ENCODE results near the gene PPP1R9A.

Gene PPP1R9A

GRCh38 chr7:94882891-94883290, 24.5 kb upstream of the PPP1R9A start:
- no peak for TF ChIP-seq CTCF (IDR thresholded peaks at IDR 0.05)
- TF ChIP-seq ZFX (IDR thresholded peaks at IDR 0.05; ENCODE audit: borderline replicate concordance): no peak
- no peak overlapping the region for H3K27ac ChIP-seq

- no peak overlapping the region for H3K27ac ChIP-seq
- TF ChIP-seq CTCF (IDR thresholded peaks at IDR 0.05) (no peak), ZFX (IDR thresholded peaks at IDR 0.05; ENCODE audit: borderline replicate concordance) (no peak)
These were observed 23.8 kb upstream of the PPP1R9A start for GRCh38 chr7:94883616-94884015.

- TF ChIP-seq ZFX (IDR thresholded peaks at IDR 0.05; ENCODE audit: borderline replicate concordance) (no peak), CTCF (IDR thresholded peaks at IDR 0.05) (peak; percentile 75)
- H3K27ac ChIP-seq: no peak overlapping the region
These were observed 18.8 kb upstream of the PPP1R9A start for GRCh38 chr7:94888551-94888950.

GRCh38 chr7:94888995-94889523, 18.3 kb upstream of the PPP1R9A start:
- TF ChIP-seq ZFX (IDR thresholded peaks at IDR 0.05; ENCODE audit: borderline replicate concordance) (no peak), CTCF (IDR thresholded peaks at IDR 0.05) (no peak)
- no peak overlapping the region for H3K27ac ChIP-seq

DNA sequence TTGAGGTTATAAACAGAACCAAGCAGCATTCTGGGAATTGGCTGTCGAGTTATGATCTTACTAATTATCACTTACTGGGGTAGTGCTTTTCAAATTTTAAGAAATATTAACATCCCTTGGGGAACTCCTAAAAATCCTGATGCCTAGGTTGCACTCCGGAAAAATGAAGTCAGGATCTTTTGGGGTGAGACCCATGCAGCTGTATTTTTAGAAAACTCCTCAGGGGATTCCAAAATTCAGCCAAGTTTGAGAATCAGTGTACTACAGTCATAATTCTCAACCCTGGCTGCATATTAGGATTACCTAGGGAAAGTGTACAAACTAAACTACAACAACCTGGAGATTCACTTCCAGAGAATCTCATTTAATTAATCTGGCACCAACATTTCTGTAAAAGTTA, 17.2 kb upstream of the PPP1R9A start:
- TF ChIP-seq ZFX (IDR thresholded peaks at IDR 0.05; ENCODE audit: borderline replicate concordance): no peak
- no peak for TF ChIP-seq CTCF (IDR thresholded peaks at IDR 0.05)

DNA sequence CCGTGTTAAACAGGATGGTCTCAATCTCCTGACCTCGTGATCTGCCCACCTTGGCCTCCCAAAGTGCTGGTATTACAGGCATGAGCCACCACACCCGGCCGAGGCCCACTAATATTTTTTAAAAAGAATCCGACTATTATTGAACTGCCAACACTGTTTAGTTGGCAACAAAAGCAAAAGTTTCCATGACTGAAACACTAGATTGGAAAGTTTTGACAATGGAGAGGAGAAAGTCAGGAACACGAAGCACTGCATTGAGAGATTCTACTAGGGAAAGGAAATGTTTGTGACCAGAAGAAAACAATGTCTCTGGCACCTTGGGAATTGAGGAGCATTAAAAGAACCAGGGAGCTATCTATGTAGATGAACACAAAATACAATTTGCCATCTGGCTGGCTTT, 13.7 kb upstream of the PPP1R9A start:
- no peak for TF ChIP-seq ZFX (IDR thresholded peaks at IDR 0.05; ENCODE audit: borderline replicate concordance)
- no peak for TF ChIP-seq CTCF (IDR thresholded peaks at IDR 0.05)
- no peak overlapping the region for H3K27ac ChIP-seq

More for the DNA sequence above, 17.2 kb upstream of the PPP1R9A start:
- H3K27ac ChIP-seq: no peak overlapping the region

GRCh38 chr7:94897541-94897940, 9.9 kb upstream of the PPP1R9A start:
- TF ChIP-seq ZFX (IDR thresholded peaks at IDR 0.05; ENCODE audit: borderline replicate concordance) (no peak), CTCF (IDR thresholded peaks at IDR 0.05) (no peak)
- H3K27ac ChIP-seq: no peak overlapping the region
